WTC11 (cell line): Measurements from ENCODE around the gene PLA2G2D. TPM values are rescaled to one million over a fixed set of nuclear protein-coding genes. Genes with fewer than 3 reads are reported as not detected.

ENCODE experiments used
- ATAC-seq: fragments of 200-7000 bp; cut with Tn5 transposase; 2 replicates; pipeline ENCODE4 v1.10.0; 2021; ENCODE audit warnings: mild to moderate bottlenecking, moderate library complexity
- CTCF ChIA-PET: fragments of 300-600 bp; sonication (Branson Sonifier 250); formaldehyde crosslinking; loops from one replicate; lab custom pipeline; 2021; ENCODE audit warnings: antibody characterized with exemption; lab: Charles Lee
- POLR2A ChIA-PET: fragments of 350-600 bp; sonication (Branson Sonifier 250); formaldehyde crosslinking; loops from one replicate; lab custom pipeline; 2021; ENCODE audit warnings: antibody characterized with exemption; lab: Charles Lee
- DNase-seq: peaks from one replicate; pipeline ENCODE4 v3.0.0; 2021; ENCODE audit warnings: low spot score
- H3K27ac Mint-ChIP-seq: 2 replicates; pipeline ENCODE4 v1.8.0; 2021; ENCODE audit warnings: mixed read lengths
- H3K27me3 Mint-ChIP-seq: 2 replicates; pipeline ENCODE4 v1.8.0; 2021; ENCODE audit warnings: low read depth, mild to moderate bottlenecking, moderate library complexity, mixed read lengths
- H3K36me3 Mint-ChIP-seq: 2 replicates; pipeline ENCODE4 v1.8.0; 2021; ENCODE audit warnings: mixed read lengths
- H3K4me1 Mint-ChIP-seq: 2 replicates; pipeline ENCODE4 v1.8.0; 2022; ENCODE audit warnings: mixed read lengths
- H3K4me3 Mint-ChIP-seq: 2 replicates; pipeline ENCODE4 v1.8.0; 2021; ENCODE audit warnings: mild to moderate bottlenecking, moderate library complexity, mixed read lengths
- H3K9me3 Mint-ChIP-seq: 2 replicates; pipeline ENCODE4 v1.8.0; 2021; ENCODE audit warnings: mixed read lengths
- ARID4B ChIP-seq: sonication (generic); formaldehyde crosslinking; IDR thresholded peaks from 2 replicates; pipeline ENCODE4 v1.8.0; 2023; ENCODE audit warnings: missing genetic modification reagents, mild to moderate bottlenecking, borderline replicate concordance
- CBFB ChIP-seq: sonication (generic); formaldehyde crosslinking; IDR thresholded peaks from 2 replicates; pipeline ENCODE4 v1.8.1; 2022; ENCODE audit warnings: mild to moderate bottlenecking, low read depth, missing genetic modification reagents
- CTCF ChIP-seq: fragments of 200-600 bp; IDR thresholded peaks from 2 replicates; pipeline ENCODE4 v1.8.0; 2022; ENCODE audit warnings: antibody characterized with exemption
- E2F5 ChIP-seq: sonication (generic); formaldehyde crosslinking; IDR thresholded peaks from 2 replicates; pipeline ENCODE4 v1.8.1; 2022; ENCODE audit warnings: mild to moderate bottlenecking, moderate library complexity, missing genetic modification reagents
- ELF4 ChIP-seq: sonication (generic); formaldehyde crosslinking; IDR thresholded peaks from 2 replicates; pipeline ENCODE4 v1.8.1; 2022; ENCODE audit warnings: low read depth, mild to moderate bottlenecking, moderate library complexity, missing genetic modification reagents
- FOXP4 ChIP-seq: sonication (generic); formaldehyde crosslinking; IDR thresholded peaks from 2 replicates; pipeline ENCODE4 v1.8.0; 2022; ENCODE audit warnings: mild to moderate bottlenecking, missing genetic modification reagents
- IRF2 ChIP-seq: sonication (generic); formaldehyde crosslinking; IDR thresholded peaks from 2 replicates; pipeline ENCODE4 v1.8.0; 2022; ENCODE audit warnings: low read depth, missing genetic modification reagents, borderline replicate concordance
- JUN ChIP-seq: sonication (generic); formaldehyde crosslinking; IDR thresholded peaks from 2 replicates; pipeline ENCODE4 v1.8.0; 2023; ENCODE audit warnings: mild to moderate bottlenecking, missing genetic modification reagents
- MYBL2 ChIP-seq: sonication (generic); formaldehyde crosslinking; IDR thresholded peaks from 2 replicates; pipeline ENCODE4 v1.8.1; 2023; ENCODE audit warnings: mild to moderate bottlenecking, moderate library complexity, missing genetic modification reagents
- NFYB ChIP-seq: sonication (generic); formaldehyde crosslinking; conservative IDR thresholded peaks from 2 replicates; pipeline ENCODE4 v1.8.0; 2022; ENCODE audit warnings: low read depth, missing genetic modification reagents
- NR2C2 ChIP-seq: sonication (generic); formaldehyde crosslinking; IDR thresholded peaks from 2 replicates; pipeline ENCODE4 v1.8.0; 2022; ENCODE audit warnings: mild to moderate bottlenecking, missing genetic modification reagents
- SMAD4 ChIP-seq: sonication (generic); formaldehyde crosslinking; IDR thresholded peaks from 2 replicates; pipeline ENCODE4 v1.8.0; 2022; ENCODE audit warnings: mild to moderate bottlenecking, missing genetic modification reagents
- ZMAT4 ChIP-seq: fragments of 250-450 bp; sonication (Bioruptor Pico); IDR thresholded peaks from 2 replicates; pipeline ENCODE4 v1.9.0; 2021; ENCODE audit warnings: mild to moderate bottlenecking
- ZSCAN18 ChIP-seq: fragments of 250-450 bp; sonication (Bioruptor Pico); IDR thresholded peaks from 2 replicates; pipeline ENCODE4 v2.1.2; 2022; ENCODE audit warnings: mild to moderate bottlenecking, moderate library complexity
- total RNA-seq: library from RNA; stranded (reverse); gene quantifications from 3 replicates; pipeline ENCODE4 v1.2.3, GENCODE V29; 2021

The PLA2G2D gene
- total RNA-seq, 1 experiment from 2014 or later: not detected

- TF ChIP-seq CBFB (CRISPR knock-in tag) (no peak), MYBL2 (CRISPR knock-in tag) (no peak), ELF4 (CRISPR knock-in tag) (no peak)
These were observed 24.0 kb upstream of the PLA2G2D start (continued) for GRCh38 chr1:20143318-20143717.

GRCh38 chr1:20142001-20142710 lies 22.8 kb upstream of the PLA2G2D start:
- ATAC-seq: no peak

More at GRCh38 chr1:20142001-20142710, 22.8 kb upstream of the PLA2G2D start:
- 0 out of 2 replicates have a peak, but pooled peaks cover 3% of the 10 kb centered on the region for H3K27me3 Mint-ChIP-seq
- H3K4me1 Mint-ChIP-seq: 0 out of 2 replicates have a peak, but pooled peaks cover 3% of the 10 kb centered on the region
- TF ChIP-seq SMAD4 (no peak), ZSCAN18 (CRISPR knock-in tag) (no peak), IRF2 (CRISPR knock-in tag) (no peak), ARID4B (CRISPR knock-in tag) (no peak), NFYB (CRISPR knock-in tag) (no peak), CTCF (no peak), FOXP4 (CRISPR knock-in tag) (no peak), JUN (no peak), E2F5 (no peak), NR2C2 (CRISPR knock-in tag) (no peak), ZMAT4 (CRISPR knock-in tag) (no peak)
- DNase-seq: no peak
- POLR2A ChIA-PET: no interaction called here
- CTCF ChIA-PET: interaction anchor here (1.3 to 1.4 kb wide), 2 partner anchors 40 to 167 kb away, joined by 3 to 5 read pairs; no protein-coding TSS in a partner anchor
- H3K27ac Mint-ChIP-seq: no peak overlapping the region
- peaks cover 8% of the 10 kb centered on the region for H3K36me3 Mint-ChIP-seq
- no peak overlapping the region for H3K4me3 Mint-ChIP-seq
- peaks cover 11% of the 10 kb centered on the region for H3K9me3 Mint-ChIP-seq
